GM21723 (cell line): ENCODE data around the gene PACSIN2.
"Not testable (repeated sequence)": the region's sequence is repeated elsewhere in the genome, so short reads cannot be mapped to it uniquely, and the experiment has no call there.

Source experiments
- ATAC-seq: cut with Tn5 transposase; IDR thresholded peaks from one replicate; pipeline ENCODE4 v1.9.1; 2021; ENCODE audit warnings: mild to moderate bottlenecking, moderate library complexity; ENCODE audit not compliant: unreplicated experiment

PACSIN2 gene

DNA sequence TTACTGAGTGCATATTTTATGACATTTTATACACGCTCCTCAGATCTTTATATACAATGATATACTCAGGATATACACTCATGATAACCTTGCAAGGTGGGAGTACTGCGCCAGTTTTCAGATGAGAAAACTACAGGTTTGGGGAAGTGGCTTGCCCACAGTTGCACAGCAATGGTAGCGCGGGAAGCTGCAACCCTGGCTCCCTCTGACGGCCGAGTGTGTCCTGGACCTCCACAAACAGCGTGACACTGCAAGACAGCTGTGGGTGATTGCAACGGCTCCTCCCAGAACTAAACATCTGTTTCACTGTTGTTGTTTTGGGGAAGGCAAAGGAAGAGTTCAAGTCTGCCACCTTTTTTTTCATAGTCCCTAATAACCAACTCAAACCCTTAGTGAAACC, 47.0 kb downstream of the PACSIN2 start:
- no peak for ATAC-seq

DNA sequence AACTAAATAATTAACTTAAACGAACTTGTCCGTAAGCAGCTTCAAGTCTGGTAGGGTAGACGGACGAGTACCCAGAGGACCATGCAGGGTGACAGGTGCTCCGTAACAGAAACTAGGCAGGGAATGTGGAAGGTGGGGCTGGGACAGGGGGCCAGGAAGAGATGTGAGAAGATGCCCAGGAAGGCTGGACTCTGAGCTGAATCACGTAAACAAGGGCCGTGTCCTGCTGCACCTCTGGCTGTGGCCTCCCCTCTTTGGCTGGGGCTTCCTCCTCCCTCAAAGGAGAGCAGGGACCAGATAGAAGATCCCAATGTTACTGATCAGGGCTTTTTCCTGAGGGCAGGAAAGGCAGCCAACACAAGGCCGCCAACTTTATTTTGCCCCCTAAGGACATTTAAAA, 47.9 kb downstream of the PACSIN2 start:
- no peak for ATAC-seq

DNA sequence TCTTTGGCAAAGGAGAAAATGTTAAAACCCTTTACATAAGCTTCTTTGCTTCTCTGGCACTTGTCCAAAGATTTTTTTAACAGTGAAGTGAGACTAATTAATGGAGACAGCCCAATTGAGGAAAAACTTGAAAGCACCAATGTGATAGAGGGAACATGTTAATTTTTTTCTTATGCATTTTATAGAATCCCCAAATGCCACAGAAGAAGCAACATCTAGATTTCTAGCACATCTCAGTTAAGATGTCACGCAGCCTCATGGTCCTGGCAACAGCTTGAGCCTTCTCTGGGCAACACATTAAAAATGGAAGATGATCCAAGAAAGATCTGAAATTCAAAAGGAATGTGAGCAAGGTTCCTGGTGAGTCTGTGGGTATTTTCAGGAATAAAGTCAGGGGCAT, 48.5 kb downstream of the PACSIN2 start:
- no peak for ATAC-seq

DNA sequence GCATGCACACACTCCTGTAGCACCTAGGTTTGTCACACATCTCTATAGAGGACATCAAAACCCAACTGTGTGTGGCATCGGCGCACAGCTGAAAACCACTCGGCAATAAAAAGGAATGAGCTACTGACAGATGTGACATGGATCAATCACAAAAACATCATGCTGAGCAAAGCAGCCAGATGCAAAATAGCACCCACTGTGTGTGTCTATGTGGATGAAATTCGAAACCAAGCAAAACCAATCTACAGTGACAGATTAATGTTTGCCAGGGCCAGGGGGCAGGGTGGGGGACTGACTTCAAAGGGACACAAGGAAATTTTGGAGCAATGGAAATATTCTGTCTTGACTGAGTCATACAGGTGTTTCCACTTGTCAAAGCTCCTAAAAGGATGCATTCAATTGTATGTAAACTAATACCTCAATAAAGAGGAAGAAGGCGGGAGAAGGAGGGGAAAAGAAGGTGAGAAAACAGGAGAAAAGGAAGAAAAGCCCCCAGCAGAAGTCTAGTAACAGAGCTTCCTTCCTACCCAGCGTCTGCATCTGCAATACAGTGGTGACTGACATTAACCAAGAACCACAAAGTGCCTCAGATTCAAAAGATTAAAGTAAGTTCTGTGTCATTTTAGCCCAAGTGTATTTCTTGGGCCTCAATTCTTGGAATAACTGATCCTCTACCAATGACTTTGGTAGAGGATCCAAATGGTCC, 49.8 kb downstream of the PACSIN2 start:
- ATAC-seq: no peak

DNA sequence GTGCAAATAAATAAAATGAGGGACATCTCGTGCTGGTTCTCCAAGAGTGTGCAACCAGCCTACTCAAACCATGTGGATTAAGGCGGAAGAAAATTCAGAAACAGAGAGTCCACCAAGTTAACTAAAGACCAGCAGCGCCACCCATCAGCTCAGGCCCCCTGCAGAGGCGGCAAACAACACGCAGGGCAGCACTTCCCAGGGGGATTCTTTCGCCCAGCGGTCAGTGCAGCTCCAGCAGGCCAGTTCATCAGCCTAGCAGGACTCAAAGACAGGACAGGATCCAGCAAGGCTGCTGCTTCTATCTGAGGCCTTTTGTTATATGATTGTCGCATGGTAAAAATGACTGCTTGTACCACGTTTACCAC, 51.7 kb downstream of the PACSIN2 start:
- ATAC-seq: no peak

DNA sequence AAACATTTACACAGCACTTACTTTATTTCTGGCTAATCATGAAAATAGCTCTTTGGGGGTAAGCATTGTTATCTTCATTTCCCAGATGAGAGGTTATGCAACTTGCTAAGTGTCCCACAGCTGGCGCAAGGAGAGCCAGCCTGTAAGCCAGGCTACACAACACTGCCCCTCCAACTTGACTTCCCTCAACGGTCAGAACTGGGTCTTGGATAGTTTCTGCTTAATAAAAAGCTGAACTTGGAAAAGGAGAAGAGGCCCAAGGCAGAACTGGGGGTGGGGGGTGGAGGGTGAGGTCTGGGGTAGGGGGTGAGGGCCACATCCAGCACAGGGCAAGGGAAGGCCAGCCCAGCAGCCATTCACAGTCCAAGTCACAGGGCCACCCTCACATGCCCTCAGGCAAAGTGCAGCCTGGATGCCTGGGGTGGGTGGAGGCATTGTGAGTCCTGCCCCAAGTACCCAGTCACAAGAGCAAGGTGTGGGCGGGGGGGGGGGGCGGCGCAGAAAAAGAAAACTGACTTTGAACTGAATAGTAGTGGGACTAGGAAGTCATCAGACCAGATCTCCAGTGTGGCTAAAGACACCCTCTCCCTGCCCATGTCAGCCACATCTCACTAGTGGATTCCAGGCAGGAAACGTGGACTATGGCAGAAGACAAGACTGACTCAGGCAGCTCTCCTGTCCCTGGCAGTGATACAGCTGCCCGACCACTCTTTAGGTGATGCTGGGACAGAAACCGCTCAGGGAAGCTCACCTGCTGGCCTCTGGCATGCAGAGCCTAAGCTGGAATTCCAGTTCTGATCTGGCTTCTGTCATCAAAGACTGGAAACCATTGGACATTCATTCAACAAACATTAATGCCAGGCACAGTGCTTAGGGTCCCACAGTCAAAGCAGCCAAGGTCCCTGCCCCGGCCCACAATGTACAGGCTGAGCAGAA, 52.4 kb downstream of the PACSIN2 start:
- no peak for ATAC-seq

DNA sequence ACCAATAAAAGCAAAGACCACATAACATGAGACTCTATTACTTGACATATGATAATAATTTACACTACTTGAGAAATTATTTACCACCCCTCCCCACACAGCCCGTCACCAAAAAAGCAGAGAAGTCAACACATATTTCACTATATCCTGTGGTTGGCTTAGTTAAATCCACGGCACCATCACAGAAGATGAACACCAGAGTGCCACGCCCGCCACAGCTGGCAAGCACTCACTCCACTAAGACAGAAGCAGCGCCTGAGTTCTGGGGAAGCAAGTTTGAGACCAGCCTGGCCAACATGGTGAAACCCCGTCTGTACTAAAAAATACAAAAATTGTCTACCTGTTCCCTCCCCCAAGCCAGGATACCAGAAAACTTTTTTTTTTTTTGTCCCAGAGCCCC, 53.1 kb downstream of the PACSIN2 start:
- no peak for ATAC-seq

DNA sequence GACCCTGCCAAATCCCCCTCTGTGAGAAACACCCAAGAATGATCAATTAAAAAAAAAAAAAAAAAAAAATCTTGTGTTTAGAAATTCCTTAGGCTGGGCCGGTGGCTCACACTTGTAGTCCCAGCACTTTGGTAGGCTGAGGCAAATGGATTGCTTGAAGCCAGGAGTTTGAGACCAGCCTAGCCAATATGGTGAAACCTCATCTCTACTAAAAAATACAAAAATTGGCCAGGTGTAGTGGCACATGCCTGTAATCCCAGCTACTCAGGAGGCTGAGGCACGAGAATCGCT, 53.6 kb downstream of the PACSIN2 start:
- not testable (repeated sequence) for ATAC-seq

DNA sequence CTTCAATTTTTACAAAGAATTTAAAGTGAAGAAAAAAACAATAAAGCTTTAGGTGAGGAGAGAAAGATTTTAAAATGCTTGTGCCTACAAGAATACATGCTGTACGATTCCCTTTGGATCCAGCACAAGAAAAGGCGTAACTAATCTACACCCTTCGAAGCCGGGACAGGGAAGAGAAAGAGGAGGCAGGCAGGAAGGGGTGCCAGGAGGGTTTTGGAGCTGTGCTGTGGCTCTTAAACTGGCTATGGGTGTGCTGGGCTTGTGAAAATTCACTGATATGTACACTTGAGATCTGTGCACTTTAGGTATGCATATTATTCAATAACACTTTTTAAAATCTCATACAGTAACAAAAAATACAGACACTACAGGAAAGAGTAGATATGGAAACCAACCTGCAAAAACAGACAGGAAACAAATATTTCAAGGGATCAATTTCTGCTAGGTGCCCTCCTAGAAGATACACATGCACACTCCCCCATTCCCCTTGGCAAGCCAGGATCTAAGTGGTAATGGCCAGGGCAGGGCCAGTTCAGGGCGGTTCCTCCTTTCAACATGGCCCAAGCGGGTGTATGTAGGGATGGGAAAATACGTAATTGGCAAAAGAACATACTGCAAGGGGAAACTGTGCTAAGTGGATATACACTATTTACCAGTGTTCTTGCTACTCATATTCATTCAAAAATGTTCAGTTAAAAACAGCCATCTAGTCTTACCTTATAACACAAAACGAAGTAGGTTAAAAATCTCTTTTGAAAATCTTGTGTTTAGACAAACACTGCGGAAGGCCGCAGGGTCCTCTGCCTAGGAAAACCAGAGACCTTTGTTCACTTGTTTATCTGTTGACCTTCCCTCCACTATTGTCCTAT, 54.2 kb downstream of the PACSIN2 start:
- ATAC-seq: no peak

DNA sequence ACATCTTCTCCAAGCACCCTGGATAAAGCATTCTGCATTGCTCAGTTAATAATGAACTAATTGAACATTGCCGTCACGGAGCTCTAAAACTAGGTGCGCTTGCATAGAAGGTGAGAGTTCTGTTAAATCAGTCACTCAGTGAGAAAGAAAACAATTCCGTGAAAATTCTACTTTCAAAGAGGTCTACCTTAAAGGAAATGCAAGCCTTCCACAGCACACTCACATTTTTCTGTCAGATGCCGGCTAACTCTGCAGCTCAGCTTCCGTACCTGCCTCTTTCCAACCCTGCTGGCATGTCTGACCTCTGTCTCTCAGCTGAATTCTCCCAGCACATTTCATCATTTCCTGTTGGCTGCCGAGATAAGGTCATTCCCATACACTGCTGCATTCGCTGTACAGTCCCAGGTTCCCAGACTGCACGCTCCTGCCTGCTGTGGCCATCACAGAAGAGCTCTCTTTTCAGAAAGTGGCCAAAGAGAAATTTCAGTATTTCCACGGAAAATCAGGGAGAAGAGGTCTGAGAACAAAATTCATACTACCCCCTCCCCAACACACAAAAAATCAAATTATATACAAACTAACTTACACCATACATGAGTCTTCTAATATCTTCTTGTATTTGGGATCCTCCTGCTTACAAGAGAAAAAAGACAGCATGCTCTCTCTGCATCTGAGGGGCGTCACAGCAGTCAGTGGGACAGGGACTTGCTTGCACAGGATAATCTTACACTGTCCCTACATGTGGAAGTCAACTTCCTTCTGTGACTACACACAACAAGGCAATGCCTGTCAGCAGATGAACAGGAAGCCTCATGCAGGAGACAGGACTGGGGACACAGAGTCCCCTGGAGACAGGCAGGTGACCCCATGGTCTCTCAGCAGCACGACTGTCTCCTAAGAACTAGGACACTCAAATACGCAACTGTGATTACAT, 55.1 kb downstream of the PACSIN2 start:
- ATAC-seq: no peak

DNA sequence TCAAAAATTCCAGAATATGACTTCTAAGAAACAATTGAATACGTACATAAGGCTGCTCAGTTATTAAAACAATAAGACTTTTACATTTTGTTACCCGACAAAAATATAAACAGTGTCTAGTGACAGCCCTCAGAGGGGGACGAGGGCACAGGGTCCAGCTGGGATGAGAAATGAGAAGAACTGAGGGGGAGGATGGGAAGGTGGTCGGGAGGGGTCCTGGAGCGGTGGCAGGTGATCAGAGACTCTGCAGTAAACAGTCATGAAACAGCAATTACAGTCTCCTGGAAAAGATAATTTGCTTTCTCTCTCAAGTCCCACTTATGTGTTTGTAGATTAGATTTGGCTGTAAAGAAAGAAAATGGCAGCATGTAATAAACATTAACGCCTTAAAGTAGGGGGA, 56.0 kb downstream of the PACSIN2 start:
- ATAC-seq: no peak

DNA sequence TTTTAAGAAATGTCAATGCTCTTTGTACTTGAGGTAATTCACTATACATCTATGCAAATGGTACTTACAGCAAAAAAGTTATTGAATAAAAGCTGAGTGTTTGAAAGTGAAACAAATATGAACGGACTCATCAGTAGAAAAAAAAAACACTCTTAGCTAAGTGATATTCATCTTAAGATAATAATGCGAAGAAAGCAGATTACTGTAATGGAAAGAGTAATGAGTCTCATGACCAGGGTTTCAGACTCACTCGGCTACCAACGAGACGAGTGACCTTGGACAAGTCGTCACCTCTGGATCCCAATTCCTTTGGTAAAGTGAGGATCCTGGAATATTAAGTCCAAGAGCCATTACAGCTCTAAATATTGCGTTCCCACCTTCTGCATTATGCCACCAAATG, 57.0 kb downstream of the PACSIN2 start:
- no peak for ATAC-seq

DNA sequence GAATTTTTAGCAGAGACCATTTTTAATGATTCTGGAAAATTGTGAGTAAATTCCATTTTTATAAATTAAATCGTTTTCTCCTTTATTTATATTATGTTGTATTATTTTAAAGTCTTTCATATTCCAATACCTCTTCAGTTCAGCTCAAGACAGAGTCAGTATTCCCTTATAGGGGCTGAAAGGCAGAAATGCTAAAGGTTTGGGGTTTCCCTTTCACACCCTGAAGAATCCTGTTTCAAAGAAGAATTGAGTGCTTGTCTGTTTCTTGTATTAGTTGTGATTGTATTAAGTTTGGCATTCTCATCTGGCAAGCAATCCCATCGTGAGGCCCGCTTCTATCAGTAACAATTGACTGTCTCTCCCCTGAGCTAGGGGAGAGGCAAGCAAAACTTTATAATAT, 57.4 kb downstream of the PACSIN2 start:
- ATAC-seq: no peak

DNA sequence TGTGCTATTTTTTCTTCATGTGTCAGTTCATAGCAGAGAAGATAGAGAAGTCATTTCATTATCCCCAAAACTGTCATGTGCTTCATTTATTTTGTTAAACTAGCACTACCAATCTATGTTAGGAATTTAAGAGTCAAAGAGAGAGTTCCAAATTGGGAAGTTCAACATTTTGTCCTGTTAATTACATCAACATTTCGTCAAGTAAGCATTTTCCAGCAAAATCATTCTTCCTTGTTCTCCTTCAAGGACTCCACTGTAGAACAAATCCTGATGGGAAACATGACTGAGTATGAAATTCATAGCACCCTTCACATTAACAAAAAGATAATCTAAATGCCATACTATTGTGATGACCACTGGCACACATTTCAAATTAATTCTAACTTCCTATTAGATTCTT, 59.1 kb downstream of the PACSIN2 start:
- ATAC-seq: no peak

DNA sequence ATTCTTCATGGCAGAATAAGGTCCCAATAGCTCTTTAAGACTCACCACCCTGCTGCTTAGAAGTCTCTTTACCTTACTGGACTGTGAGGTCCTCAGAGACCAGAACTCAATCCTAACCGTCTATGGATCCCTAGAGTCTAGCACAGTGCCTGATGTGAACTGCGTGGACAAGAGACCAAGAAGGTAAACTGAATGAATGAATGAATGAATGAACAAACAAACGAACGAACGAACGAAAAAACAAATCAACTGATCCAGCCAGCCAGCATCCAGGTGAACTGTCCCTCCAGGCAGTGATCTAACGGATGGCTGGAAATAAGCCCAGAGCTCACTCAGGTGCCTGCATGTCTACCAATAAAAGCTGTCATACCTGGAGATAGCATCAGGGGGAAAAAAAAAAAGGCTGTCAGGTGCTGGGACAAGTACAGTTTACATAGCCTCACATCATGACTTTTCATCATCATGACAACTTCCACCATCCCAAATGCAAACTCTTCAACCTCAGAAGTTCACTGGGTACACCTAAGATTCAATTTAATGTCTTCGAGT, 59.8 kb downstream of the PACSIN2 start:
- ATAC-seq: no peak

DNA sequence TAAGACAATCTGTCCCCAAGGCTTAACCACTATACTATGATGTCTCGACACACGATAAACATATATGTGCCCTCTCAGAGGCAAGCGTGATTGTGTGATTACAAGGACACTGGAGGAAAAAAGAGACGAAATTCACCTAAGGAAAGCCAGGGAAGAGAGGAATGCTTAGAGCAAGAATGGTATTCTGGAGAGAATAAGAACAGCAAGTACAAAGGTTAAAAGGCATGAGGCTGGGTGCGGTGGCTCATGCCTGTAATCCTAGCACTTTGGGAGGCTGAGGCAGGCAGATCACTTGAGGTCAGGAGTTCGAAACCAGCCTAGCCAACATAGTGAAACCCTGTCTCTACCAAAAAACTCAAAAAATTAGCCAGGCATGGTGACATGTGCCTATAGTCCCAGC, 61.2 kb downstream of the PACSIN2 start:
- not testable (repeated sequence) for ATAC-seq

DNA sequence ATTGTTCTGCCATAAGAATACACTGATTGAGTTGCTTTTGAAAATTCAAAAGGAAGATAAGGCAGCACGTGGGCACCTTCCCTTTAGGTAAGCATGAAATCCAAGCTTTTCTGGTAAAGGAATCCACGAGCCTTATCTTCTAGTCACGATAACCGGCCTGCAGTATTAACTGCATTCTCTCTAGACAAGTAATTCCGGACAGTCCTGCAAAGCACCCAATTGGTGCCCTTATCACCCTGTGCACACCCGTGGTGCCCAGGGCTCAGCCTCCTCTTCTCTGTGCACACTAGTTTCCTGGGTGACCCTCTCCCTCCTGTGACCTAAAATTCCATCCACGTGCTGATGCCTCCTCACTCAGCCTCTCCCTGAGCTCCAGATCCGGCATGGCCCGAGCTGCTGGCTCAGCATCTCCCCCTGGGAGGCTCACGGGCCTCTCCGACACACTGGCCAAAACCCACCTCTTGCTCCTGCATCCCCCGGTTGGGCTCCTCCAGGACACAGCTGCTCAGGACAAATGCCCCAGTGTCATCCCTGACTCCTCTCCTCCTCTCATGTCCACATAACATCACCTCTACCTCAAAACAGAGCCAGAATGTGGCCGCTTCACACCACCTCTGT, 63.7 kb downstream of the PACSIN2 start:
- no peak for ATAC-seq

DNA sequence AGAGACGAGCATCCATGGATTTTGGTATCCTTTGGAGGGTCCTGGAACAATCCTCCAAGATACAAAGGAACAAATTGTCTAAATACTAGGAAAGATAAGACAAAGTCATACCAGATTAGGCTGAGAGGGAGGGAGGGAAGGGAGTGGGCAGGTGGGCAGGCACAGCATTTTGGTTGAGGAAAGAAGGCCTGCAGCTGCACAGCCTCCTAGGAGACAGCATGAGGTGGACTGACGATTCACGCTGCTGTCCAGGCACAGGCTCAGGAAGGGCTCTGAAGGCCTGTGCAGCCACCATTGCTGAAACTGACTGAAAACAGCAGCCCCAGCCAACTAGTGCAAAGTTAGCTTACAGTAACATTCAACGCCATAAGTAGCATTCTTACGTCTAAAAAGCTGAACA, 64.7 kb downstream of the PACSIN2 start:
- no peak for ATAC-seq

DNA sequence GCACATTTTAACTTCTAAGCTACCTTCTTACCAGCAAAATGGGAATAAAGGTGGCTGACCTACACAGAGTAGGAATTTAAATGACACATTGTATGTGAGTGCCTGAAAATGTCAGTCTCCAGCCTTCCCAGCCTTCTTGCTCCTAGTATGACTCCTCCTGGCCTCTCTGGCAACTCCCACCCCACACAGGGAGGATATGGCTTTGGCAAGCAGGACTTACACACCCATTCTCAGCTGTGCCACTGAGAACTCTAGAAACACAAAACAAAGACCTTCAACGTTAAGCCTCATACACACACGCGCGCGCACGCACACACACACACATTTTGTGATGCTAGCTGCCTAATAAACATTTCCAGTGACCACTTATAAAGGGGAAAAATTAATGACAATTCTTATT, 65.8 kb downstream of the PACSIN2 start:
- ATAC-seq: no peak

DNA sequence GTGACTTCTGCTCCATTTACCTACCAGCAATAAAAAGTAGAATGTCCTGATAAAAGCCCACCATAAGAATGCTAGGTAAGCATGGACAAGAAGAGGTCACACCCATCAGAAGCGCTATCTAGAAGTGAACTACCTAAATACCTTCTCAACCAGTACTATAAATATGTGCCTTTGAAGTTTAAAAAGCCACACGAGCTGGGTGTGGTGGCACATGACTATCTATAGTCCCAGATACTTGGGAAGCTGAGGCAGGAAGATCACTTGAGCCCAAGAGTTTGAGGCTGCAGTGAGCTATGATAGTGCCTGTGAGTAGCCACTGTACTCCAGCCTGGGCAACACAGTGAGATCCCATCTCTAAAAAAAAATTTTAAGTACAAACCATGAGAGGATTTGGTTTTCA, 66.7 kb downstream of the PACSIN2 start:
- no peak for ATAC-seq
